Astrocyte (in vitro differentiated cells and primary cell): ENCODE measurements around the gene ZNF552.
"Not testable (repeated sequence)": the region's sequence is repeated elsewhere in the genome, so short reads cannot be mapped to it uniquely, and the experiment has no call there.

Experiments
- CTCF ChIP-seq: IDR thresholded peaks from 2 replicates; pipeline ENCODE4 v1.5.1; 2011; ENCODE audit warnings: low read depth, mild to moderate bottlenecking, inconsistent platforms, low read length, moderate library complexity; ENCODE audit not compliant: insufficient read depth
- EZH2 ChIP-seq: IDR thresholded peaks from 2 replicates; pipeline ENCODE4 v1.6.1; 2012; ENCODE audit warnings: mild to moderate bottlenecking, low read length, inconsistent platforms; ENCODE audit not compliant: insufficient read depth

- TF ChIP-seq EZH2, CTCF: not testable (repeated sequence)
Observed at GRCh38 chr19:57851812-57852603, 37.3 kb upstream of the ZNF552 start.
